HS-27A (cell line): ENCODE measurements around the gene FEZF2.

Experiments used
- DNase-seq: peaks from one replicate; pipeline ENCODE4 v3.0.0-alpha.2; 2012; ENCODE audit warnings: low read depth, missing footprints

FEZF2 gene

GRCh38 chr3:62372621-62373041 lies 719 bp downstream of the FEZF2 start:
- no peak for DNase-seq

- DNase-seq, result no peak
Observed at GRCh38 chr3:62371720-62372591, 1.4 kb downstream of the FEZF2 start.

DNA sequence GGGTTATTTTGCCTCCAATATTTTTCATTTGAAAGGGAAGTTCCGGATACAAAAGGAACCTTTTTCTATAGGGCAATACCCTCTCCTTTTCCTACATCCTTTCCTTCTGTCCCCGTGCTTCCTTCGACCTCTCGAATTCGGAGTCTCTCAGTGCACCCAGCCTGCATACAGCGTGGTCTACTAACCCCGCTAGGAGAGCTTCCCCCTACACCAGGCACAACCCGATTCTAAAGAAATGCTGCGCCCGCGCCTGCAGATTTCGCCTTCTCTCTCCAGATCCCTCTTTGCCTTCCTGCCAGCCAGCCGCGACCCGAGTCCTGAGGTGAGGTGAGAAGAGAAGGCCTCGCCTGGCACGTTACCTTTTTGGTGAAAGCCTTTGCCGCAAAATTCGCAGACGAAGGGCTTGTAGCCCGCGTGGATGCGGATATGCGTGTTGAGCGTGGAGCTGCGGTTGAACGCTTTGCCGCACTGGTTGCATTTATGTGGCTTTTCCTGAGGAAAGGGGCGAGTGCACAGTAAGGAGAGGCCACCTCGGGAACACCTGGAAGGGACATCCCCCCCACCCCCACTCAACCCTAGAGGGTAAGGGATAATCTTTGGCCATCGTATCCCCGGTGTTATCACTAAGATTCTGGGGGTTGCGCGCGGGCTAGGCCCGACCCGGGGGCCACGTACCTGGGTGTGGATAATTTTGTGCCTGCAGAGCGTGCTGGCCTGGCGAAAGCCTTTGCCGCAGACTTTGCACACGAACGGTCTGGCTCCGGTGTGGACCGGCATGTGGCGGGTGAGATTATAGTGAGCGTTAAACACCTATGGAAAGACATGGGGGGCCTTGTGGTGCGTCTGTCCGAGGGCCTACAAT lies 2.3 kb downstream of the FEZF2 start:
- DNase-seq, result no peak

- DNase-seq, result no peak
Observed at GRCh38 chr3:62370112-62370857, 3.1 kb downstream of the FEZF2 start.

GRCh38 chr3:62369476-62369743 lies 3.9 kb downstream of the FEZF2 start:
- DNase-seq, result no peak

GRCh38 chr3:62368705-62369475 lies 4.5 kb downstream of the FEZF2 start:
- no peak for DNase-seq

- no peak for DNase-seq
Observed at GRCh38 chr3:62368290-62368704, 5.1 kb downstream of the FEZF2 start.

DNA sequence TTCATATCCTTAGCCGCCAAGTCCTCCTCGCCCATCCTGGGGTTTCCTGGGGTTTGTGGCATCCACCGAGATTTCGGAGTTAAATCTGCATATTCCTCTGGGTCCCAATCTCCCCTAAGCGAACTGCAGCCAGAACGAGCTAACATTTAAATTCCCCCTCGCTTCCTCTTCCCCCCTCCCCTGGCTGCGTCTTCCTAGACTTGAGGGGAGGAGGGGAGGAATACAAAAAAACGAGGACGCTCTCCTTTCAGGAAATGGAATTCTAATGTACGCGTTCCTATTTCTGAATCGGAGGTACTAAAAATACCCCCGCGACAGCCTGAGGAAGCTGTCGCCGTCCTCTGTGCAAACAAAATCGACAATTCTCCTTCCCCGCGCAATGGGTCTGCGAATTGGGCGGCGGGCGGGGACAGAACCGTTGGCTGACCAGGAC lies 5.6 kb downstream of the FEZF2 start:
- DNase-seq, result no peak

DNA sequence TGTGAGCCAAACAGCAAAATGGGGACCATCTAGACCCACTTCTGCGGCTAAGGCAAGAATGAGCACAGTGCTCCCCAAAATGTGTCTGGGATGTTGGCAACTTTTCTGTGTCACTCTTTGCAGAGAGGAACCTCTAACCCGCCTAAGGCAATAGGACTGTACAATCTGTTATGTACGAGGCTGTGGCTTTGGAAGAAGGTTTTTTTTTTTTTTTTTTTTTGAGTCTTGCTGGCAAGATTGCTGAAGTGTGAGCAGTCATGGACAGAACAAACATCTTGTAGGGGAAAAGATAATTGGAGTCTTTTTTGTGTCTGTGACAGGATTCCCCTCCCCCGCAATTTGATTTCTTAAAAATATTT lies 7.2 kb downstream of the FEZF2 start:
- DNase-seq, result no peak

DNA sequence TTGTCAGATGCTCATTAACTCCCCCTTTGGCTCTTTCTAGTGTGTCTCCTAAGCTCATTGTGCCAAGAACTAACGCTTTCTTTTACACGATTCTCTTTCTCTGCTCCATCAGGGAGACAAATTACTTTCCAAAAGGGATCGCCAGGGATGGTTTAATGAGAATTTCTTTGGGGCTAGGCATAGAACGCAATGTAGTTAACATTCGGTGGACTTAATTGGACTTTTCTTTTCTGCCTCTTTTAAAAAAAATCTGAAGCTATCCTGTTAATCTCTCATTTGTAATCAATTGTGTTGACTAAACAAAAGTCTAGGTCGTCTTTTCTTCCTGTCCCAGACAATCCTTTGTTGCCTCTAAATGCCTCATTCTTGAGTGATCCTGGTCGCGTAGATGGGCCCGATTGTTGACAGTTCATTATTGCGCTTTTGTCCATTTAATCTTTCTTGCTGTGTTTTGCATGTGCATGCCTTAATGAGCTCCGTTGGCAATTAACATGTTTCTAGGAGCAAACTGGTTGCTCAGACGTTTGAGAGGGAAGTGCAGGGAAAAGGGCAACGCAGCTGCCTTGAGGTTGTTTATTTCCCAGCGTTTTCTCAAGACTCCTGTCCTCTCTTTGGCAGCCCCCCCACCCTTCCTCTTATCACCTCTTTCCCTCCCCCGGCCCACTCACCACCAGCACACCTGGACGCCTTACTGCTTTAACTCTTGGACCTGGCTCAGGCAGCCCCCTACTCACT lies 7.8 kb downstream of the FEZF2 start:
- no peak for DNase-seq

- DNase-seq, result no peak
Observed at GRCh38 chr3:62364191-62364590, 9.2 kb downstream of the FEZF2 start.

DNA sequence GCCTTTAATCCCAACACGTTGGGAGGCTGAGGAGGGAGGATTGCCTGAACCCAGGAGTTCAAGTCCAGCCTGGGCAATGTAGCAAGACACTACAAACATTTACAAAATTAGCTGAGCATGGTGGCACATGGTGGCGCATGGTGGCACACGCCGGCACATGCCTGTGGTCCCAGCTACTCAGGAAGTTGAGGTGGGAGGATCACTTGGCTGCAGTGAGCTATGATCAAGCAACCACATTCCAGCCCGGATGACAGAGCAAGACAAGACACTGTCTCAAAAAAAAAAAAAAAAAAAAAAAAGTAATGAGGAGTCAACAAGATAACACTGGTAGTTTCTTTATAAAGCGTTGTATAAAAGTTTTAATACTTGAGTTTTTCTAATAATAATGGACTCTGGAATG lies 10.1 kb downstream of the FEZF2 start:
- DNase-seq, result no peak

DNA sequence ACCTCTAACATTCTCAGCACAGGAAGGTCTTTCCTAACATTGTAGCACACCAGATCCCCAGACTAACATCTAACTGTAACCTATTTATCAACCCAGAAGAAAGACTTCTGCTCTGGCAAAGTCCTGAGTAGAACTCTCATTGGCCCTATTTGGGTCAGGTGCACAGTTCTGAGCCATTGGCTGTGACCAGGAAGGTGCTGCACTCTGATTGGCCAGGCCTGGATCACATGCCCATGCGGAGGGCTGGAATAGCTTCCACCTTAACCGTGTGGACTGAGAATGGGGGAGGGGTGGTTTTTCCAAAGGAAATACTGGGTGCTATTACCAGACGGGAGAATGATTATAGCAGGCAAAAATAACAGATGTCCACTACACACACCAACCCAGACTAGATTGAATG lies 11.5 kb downstream of the FEZF2 start:
- DNase-seq, result no peak

- no peak for DNase-seq
Observed at GRCh38 chr3:62361261-62361660, 12.1 kb downstream of the FEZF2 start.

DNA sequence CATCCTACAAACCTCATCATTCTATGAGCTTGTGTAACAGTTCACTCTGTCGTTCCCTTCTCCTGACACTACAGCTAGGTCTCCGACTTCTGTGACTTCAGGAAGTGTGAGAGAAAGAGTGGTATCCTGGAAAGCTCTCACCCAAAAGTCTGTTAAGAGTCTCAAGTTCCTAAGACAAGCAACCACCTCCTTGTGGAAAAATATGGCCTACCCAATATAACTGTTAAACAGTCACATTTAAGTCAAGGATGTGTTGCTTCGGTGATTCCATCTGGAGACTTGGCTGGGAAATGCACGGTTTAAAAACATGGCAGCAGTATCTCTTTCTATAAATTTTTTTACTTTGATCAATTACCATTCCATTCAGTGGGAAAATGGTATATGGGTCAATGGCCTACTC lies 13.8 kb downstream of the FEZF2 start:
- DNase-seq, result no peak

DNA sequence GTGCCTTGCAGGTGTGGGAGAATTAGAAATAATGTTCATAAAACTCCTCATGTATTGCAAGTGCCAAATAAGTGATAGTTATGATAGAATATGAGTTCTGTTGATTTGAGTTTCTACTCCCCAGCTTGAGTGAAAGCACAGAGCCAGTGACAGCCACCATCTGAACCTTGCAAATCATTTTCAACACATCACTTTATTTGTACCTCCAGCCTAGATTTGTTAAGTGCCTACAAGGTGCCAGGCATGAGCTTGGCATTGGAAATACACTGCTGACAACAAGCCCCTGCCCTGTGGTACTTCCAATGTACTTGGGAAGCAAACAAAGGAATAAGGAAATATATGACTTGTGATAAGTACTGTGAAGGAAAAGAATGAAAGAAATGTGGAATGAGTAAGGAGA lies 17.0 kb downstream of the FEZF2 start:
- DNase-seq, result no peak

- no peak for DNase-seq
Observed at GRCh38 chr3:62355703-62356102, 17.6 kb downstream of the FEZF2 start.

DNA sequence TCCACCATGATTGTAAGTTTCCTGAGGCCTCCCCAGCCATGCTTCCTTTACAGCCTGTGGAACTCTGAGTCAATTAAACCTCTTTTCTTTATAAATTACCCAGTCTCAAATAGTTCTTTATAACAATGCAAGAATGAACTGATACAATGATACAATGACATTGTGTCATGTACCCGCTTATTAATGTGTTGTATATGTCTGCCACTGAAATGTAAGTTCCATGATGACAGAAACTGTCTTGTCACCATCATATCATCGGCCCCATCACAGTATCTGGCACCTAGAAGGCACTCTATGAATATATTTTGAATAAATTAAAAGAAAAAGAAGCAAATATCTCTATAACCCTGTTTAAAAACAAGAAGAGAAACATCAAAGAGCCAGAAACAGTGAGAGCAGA lies 29.6 kb downstream of the FEZF2 start:
- DNase-seq, result no peak

DNA sequence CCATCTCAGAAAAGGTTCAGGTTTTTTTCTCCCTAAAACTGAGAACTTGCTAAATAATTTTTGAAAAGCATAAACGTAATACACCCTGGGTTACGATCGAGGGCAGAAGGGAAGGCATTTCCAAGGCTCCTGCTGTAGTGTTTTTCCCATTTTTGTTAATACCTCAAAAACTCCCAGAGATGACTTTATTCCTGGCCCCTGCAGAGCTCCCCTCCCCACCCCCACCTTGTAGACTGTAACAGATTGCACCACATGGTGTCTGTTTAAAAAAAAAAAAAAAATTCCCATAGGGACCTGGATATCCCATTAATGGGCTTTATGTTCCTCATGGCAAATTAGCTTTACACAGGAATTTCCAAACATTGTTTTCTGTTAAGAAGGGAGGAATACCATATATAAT lies 38.2 kb downstream of the FEZF2 start:
- DNase-seq, result no peak

- peak; percentile 1 for DNase-seq
Observed at GRCh38 chr3:62332835-62333244, 40.5 kb downstream of the FEZF2 start.

DNA sequence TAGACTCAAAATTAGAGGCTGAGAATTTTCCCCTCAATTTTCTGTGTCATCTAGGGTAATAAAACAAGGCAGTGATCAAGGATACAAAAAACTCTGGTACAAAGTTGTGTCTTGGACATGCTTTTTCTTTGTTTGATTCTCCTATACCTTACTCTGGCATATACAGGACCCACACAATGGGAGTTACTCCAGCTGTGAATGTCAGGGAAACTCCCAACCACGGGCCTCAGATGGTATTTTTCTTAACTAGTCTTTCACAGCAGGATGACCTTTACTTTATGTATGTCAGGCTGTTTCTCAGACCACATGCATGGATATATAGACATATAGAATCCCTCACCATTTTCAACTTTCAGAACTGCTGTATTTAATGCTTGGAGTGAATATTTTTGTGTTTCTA lies 41.3 kb downstream of the FEZF2 start:
- no peak for DNase-seq
